Gastroesophageal sphincter (tissue), 3 donors: Measurements from ENCODE around the gene SND1.

Source experiments
- EP300 ChIP-seq: sonication (generic); formaldehyde crosslinking; IDR thresholded peaks from one replicate; pipeline ENCODE4 v1.6.1; 2017; ENCODE audit warnings: antibody characterized with exemption, mild to moderate bottlenecking
- POLR2A ChIP-seq, 2 donors: fragments of 450-650 bp; IDR thresholded peaks; one replicate each; pipeline ENCODE4 v1.6.1; 2017; ENCODE audit warnings: antibody characterized with exemption in 2 of 2, mild to moderate bottlenecking in 2 of 2, moderate library complexity in 1 of 2
- POLR2AphosphoS5 ChIP-seq: sonication (generic); formaldehyde crosslinking; IDR thresholded peaks from one replicate; pipeline ENCODE4 v1.6.1; 2017; ENCODE audit warnings: antibody characterized with exemption
- TF ChIP-seq, protein P1 (sequence below), 4 experiments: fragments of 200-600 bp in 2 of 4; fragments of 450-650 bp in 2 of 4; sonication (generic) in 1 of 4; IDR thresholded peaks; one replicate each; pipeline ENCODE4 v1.5.1; 2017 to 2019; ENCODE audit warnings: antibody characterized with exemption in 4 of 4, mild to moderate bottlenecking in 2 of 4, moderate library complexity in 2 of 4

GRCh38 chr7:128076796-128077271, 424.8 kb downstream of the SND1 start:
- TF ChIP-seq, protein P1, sequence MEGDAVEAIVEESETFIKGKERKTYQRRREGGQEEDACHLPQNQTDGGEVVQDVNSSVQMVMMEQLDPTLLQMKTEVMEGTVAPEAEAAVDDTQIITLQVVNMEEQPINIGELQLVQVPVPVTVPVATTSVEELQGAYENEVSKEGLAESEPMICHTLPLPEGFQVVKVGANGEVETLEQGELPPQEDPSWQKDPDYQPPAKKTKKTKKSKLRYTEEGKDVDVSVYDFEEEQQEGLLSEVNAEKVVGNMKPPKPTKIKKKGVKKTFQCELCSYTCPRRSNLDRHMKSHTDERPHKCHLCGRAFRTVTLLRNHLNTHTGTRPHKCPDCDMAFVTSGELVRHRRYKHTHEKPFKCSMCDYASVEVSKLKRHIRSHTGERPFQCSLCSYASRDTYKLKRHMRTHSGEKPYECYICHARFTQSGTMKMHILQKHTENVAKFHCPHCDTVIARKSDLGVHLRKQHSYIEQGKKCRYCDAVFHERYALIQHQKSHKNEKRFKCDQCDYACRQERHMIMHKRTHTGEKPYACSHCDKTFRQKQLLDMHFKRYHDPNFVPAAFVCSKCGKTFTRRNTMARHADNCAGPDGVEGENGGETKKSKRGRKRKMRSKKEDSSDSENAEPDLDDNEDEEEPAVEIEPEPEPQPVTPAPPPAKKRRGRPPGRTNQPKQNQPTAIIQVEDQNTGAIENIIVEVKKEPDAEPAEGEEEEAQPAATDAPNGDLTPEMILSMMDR (IDR thresholded peaks at IDR 0.05), result no peak
- TF ChIP-seq POLR2A (IDR thresholded peaks at IDR 0.05) (no peak), POLR2AphosphoS5 (no peak), EP300 (no peak)
